ENCODE measurements around the gene CSMD2.

DNA sequence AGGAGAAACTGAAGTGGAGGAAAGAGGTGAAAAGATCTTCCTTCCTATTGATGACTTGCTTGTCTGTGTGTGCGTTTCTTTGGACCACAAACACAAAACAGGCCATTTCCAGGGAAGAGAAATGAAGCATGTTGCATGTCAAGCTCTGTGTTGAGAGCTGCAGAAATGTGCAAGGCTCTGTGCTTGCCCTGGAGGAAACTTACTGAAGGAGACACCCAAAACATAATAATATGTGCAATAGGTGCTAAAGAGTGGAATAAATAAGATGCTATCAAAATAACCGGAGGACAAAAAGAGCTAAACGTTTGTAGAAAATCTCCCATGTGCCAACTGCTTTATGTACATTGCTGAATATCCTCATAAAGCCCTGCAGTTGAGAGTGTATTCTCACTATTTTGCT is 496.3 kb downstream of the CSMD2 start:
- TF ChIP-seq, protein P1, sequence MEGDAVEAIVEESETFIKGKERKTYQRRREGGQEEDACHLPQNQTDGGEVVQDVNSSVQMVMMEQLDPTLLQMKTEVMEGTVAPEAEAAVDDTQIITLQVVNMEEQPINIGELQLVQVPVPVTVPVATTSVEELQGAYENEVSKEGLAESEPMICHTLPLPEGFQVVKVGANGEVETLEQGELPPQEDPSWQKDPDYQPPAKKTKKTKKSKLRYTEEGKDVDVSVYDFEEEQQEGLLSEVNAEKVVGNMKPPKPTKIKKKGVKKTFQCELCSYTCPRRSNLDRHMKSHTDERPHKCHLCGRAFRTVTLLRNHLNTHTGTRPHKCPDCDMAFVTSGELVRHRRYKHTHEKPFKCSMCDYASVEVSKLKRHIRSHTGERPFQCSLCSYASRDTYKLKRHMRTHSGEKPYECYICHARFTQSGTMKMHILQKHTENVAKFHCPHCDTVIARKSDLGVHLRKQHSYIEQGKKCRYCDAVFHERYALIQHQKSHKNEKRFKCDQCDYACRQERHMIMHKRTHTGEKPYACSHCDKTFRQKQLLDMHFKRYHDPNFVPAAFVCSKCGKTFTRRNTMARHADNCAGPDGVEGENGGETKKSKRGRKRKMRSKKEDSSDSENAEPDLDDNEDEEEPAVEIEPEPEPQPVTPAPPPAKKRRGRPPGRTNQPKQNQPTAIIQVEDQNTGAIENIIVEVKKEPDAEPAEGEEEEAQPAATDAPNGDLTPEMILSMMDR (conservative IDR thresholded peaks at IDR 0.05) = no peak
- no peak for TF ChIP-seq EZH2 (IDR thresholded peaks at IDR 0.05; ENCODE audit: low read depth)

All from PC-9 (cell line).